Pancreas (tissue), 10 donors: Measurements from ENCODE around the gene VEPH1. TPM values are rescaled to one million over a fixed set of nuclear protein-coding genes. Genes with fewer than 3 reads are reported as not detected.

Source experiments
- ATAC-seq, 4 donors: fragments of 200-7000 bp; cut with Tn5 transposase; one replicate each; pipeline versions ENCODE4 v1.8.0 to v1.9.1; 2020; ENCODE audit warnings: mild to moderate bottlenecking in 4 of 4, moderate library complexity in 4 of 4
- DNase-seq, 6 donors: peaks; one replicate each; pipeline ENCODE4 v3.0.0-alpha.2; 2020
- FAIRE-seq: peaks from 2 replicates; lab custom pipeline; 2012; peaks lifted over from hg19 to GRCh38; lab: Jason Lieb, UNC
- H3K27ac ChIP-seq, 4 donors: fragments of 200-600 bp; sonication (generic); 1 replicate in 3 of 4; 2 replicates in 1 of 4; pipeline versions ENCODE4 v1.5.0 to v1.8.0; 2020
- H3K27me3 ChIP-seq, 4 donors: fragments of 200-600 bp; one replicate each; pipeline ENCODE4 v1.8.0; 2021
- H3K36me3 ChIP-seq, 3 donors: fragments of 200-600 bp; sonication (generic) in 1 of 3; one replicate each; pipeline versions ENCODE4 v1.5.0 to v1.8.0; 2020 to 2021
- H3K4me1 ChIP-seq, 3 donors: fragments of 200-600 bp; one replicate each; pipeline ENCODE4 v1.8.0; 2021
- H3K4me3 ChIP-seq, 4 donors: fragments of 200-600 bp; sonication (generic) in 2 of 4; one replicate each; pipeline versions ENCODE4 v1.5.0 to v1.8.0; 2020 to 2021
- H3K9me3 ChIP-seq, 4 donors: fragments of 200-600 bp; one replicate each; pipeline ENCODE4 v1.8.0; 2021
- CTCF ChIP-seq, 4 donors: fragments of 200-600 bp; sonication (generic) in 3 of 4; IDR thresholded peaks; one replicate each; pipeline versions ENCODE4 v1.5.0 to v1.8.0; 2021; ENCODE audit warnings: antibody characterized with exemption in 4 of 4
- WGBS, 2 donors: extraction: QIAGEN DNeasy Blood & Tissue Kit; methylation state at CpG; one replicate each; pipeline ENCODE4 v1.1.7; 2013; 5-methylcytosine and 5-hydroxymethylcytosine counted together
- intact Hi-C, 3 donors: fragments of 100-400 bp; cut with DNase I; formaldehyde crosslinking; loops; one replicate each; pipeline versions ENCODE4 v1.11.1 to v1.14.2; 2022
- polyA plus RNA-seq, 2 donors: library from polyadenylated mRNA; stranded (reverse); fragments of 200-250 nt; gene quantifications; one replicate each; pipeline ENCODE4 v1.2.3, GENCODE V29; 2013
- total RNA-seq, 6 donors: library from RNA; stranded (reverse); fragmentation: NEBNext Ultra II Directional in 4 of 6; extraction: Animal tissue kit (Norgen Biotek cat#: 25700) in 4 of 6; gene quantifications; one replicate each; pipeline versions ENCODE4 v1.2.1 to v1.2.4, GENCODE V29; 2021 to 2023
- donor health status: healthy with polysubstance abuse.
- donor health status: DM: no; HTN: no; CAD: no; lungs with moderate emphysema.
- donor health status: DM: no; HTN: no; CAD: no.
- donor health status: control.
- donor health status: control.
- donor health status: Bipolar disorder and iron deficiency.
- donor health status: DM: yes; HTN: yes; CAD: no.
- donor health status: DM: no; HTN: no; CAD: no.
- donor health status: DM: no; HTN: no; CAD: no.
- donor health status: DM: yes; HTN: yes; CAD: no.

Gene VEPH1
- 10 to 100 TPM; 11.2 to 18.3 (median 14.6) TPM for total RNA-seq
- 10 to 100 TPM in 1 of 2 donors, 1 to 10 TPM in 1; 7.6 to 12.2 TPM for polyA plus RNA-seq

GRCh38 chr3:157502916-157503595, at the start of gene VEPH1:
VEPH1 (minus strand) TSS chr3:157503416; CDS start chr3:157495349, 8,067 bp downstream.
- H3K9me3 ChIP-seq = no peaks in the 10 kb centered on the region
- FAIRE-seq = no peak
- H3K4me1 ChIP-seq = peaks cover 0 to 16% (median 7%) of the 10 kb centered on the region in 3 donors
- ATAC-seq = peak; percentile 63 to 74 (median 71)
- TF ChIP-seq CTCF (IDR thresholded peaks at IDR 0.05) = no peak
- intact Hi-C loops = no loop called here
- peak within 1 kb of the TSS; percentile 6 to 75 (median 38) for H3K27ac ChIP-seq
- H3K4me3 ChIP-seq = peak within 1 kb of the TSS in 2 of 4 donors; percentile 17 to 25
- DNase-seq = peak; percentile 23 to 57 (median 47)
- WGBS, 2 donors = 25 to 28% methylated on average over 7 of the region's 7 CpGs
- no peaks in the 10 kb centered on the region for H3K36me3 ChIP-seq
- H3K27me3 ChIP-seq = no peaks in the 10 kb centered on the region

GRCh38 chr3:157551961-157552360, 48.7 kb upstream of the VEPH1 start:
- H3K36me3 ChIP-seq = peaks cover 0 to 3% (median 0%) of the 10 kb centered on the region in 3 donors
- FAIRE-seq = no peak
- no peaks in the 10 kb centered on the region for H3K4me1 ChIP-seq
- intact Hi-C loops = no loop called here
- H3K27me3 ChIP-seq = no peaks in the 10 kb centered on the region
- WGBS, 2 donors = 60 to 64% methylated on average over 1 of the region's 1 CpG
- ATAC-seq = no peak
- DNase-seq = no peak
- no peak overlapping the region for H3K27ac ChIP-seq
- no peak for TF ChIP-seq CTCF (IDR thresholded peaks at IDR 0.05)
- no peaks in the 10 kb centered on the region for H3K9me3 ChIP-seq
- H3K4me3 ChIP-seq = no peak overlapping the region

DNA sequence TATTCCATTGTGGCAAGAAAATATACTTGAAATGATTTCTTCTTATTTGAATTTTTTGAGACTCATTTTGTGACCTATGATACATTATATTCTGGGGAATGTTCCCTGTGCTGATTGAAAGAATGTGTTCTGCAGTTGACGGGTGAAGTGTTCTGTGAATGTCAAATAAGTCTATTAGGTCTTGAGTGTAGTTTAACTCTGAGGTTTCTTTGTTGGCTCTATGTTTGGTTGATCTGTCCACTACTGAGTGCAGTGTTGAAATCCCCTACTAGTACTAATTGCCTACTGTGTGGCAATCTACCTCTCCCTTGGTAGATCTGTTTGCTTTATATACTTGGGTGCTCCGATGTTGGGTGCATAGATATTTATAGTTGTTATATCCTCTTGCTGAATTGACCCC, 46.3 kb upstream of the VEPH1 start:
- H3K27me3 ChIP-seq = no peaks in the 10 kb centered on the region
- intact Hi-C loops = no loop called here
- no peak overlapping the region for H3K27ac ChIP-seq
- TF ChIP-seq CTCF (IDR thresholded peaks at IDR 0.05) = no peak
- WGBS, 2 donors = 90 to 92% methylated on average over 2 of the region's 2 CpGs
- H3K4me3 ChIP-seq = no peak overlapping the region
- DNase-seq (no peak), FAIRE-seq (no peak), ATAC-seq (no peak)
- no peaks in the 10 kb centered on the region for H3K4me1 ChIP-seq
- no peaks in the 10 kb centered on the region for H3K9me3 ChIP-seq
- H3K36me3 ChIP-seq = peaks cover 0 to 3% (median 0%) of the 10 kb centered on the region in 3 donors

GRCh38 chr3:157544501-157545130, 41.4 kb upstream of the VEPH1 start:
- ATAC-seq (no peak), FAIRE-seq (no peak), DNase-seq (no peak)
- TF ChIP-seq CTCF (IDR thresholded peaks at IDR 0.05) = no peak
- Histone ChIP-seq H3K4me3 (no peak overlapping the region), H3K27ac (no peak overlapping the region), H3K9me3 (no peaks in the 10 kb centered on the region), H3K4me1 (no peaks in the 10 kb centered on the region), H3K36me3 (no peaks in the 10 kb centered on the region), H3K27me3 (no peaks in the 10 kb centered on the region)
- intact Hi-C loops = no loop called here
- WGBS, 2 donors = 74 to 80% methylated on average over 4 of the region's 4 CpGs
